H9 (cell line): ENCODE measurements around the gene BRAF. TPM values are rescaled to one million over a fixed set of nuclear protein-coding genes. Genes with fewer than 3 reads are reported as not detected.

Experiments
- DNase-seq: peaks from one replicate; pipeline ENCODE4 v3.0.0-alpha.2; 2017
- H2AFZ ChIP-seq: one replicate; pipeline ENCODE4 v1.6.1; 2013; ENCODE audit warnings: mild to moderate bottlenecking, low read length, control low read depth, moderate library complexity
- H2AK5ac ChIP-seq: 2 replicates; pipeline ENCODE4 v1.6.1; 2013; ENCODE audit warnings: low read length, control low read depth, mixed read lengths; ENCODE audit not compliant: insufficient read length
- H2BK120ac ChIP-seq: one replicate; pipeline ENCODE4 v1.6.1; 2013; ENCODE audit warnings: low read depth, mild to moderate bottlenecking, low read length, control low read depth, inconsistent platforms; ENCODE audit not compliant: poor library complexity, severe bottlenecking
- H2BK12ac ChIP-seq: 2 replicates; pipeline ENCODE4 v1.6.1; 2013; ENCODE audit warnings: low read length, control low read depth, mixed read lengths, low read depth; ENCODE audit not compliant: insufficient read length
- H2BK15ac ChIP-seq: 2 replicates; pipeline ENCODE4 v1.6.1; 2013; ENCODE audit warnings: low read depth, low read length, control low read depth
- H2BK20ac ChIP-seq: one replicate; pipeline ENCODE4 v1.6.1; 2013; ENCODE audit warnings: low read depth, mild to moderate bottlenecking, low read length, control low read depth, inconsistent platforms; ENCODE audit not compliant: poor library complexity, severe bottlenecking
- H2BK5ac ChIP-seq: 2 replicates; pipeline ENCODE4 v1.6.1; 2013; ENCODE audit warnings: low read length, control low read depth, mixed read lengths; ENCODE audit not compliant: insufficient read length
- H3K14ac ChIP-seq: 2 replicates; pipeline ENCODE4 v1.6.1; 2013; ENCODE audit warnings: low read length, control low read depth; ENCODE audit not compliant: insufficient read depth
- H3K18ac ChIP-seq: 2 replicates; pipeline ENCODE4 v1.6.1; 2013; ENCODE audit warnings: low read depth, mild to moderate bottlenecking, mixed read lengths, low read length, control low read depth; ENCODE audit not compliant: insufficient read length
- H3K23ac ChIP-seq: 2 replicates; pipeline ENCODE4 v1.6.1; 2013; ENCODE audit warnings: low read length, control low read depth, mixed read lengths, low read depth; ENCODE audit not compliant: insufficient read length
- H3K23me2 ChIP-seq: 2 replicates; pipeline ENCODE4 v1.6.1; 2013; ENCODE audit warnings: low read depth, mild to moderate bottlenecking, mixed read lengths, low read length, control low read depth; ENCODE audit not compliant: insufficient read length, poor library complexity, severe bottlenecking
- H3K27ac ChIP-seq: 2 replicates; pipeline ENCODE4 v1.5.1; 2013; ENCODE audit warnings: low read length, control low read depth, mixed read lengths, low read depth; ENCODE audit not compliant: insufficient read length
- H3K27me3 ChIP-seq: 2 replicates; pipeline ENCODE4 v1.6.1; 2013; ENCODE audit warnings: low read length, control low read depth, inconsistent platforms; ENCODE audit not compliant: insufficient read depth
- H3K4ac ChIP-seq: 2 replicates; pipeline ENCODE4 v1.6.1; 2013; ENCODE audit warnings: low read depth, mild to moderate bottlenecking, control low read depth, inconsistent platforms, low read length, moderate library complexity
- H3K4me1 ChIP-seq: 2 replicates; pipeline ENCODE4 v1.6.1; 2013; ENCODE audit warnings: low read length, control low read depth, inconsistent platforms; ENCODE audit not compliant: insufficient read depth
- H3K4me2 ChIP-seq: 2 replicates; pipeline ENCODE4 v1.6.1; 2013; ENCODE audit warnings: low read length, control low read depth, mixed read lengths; ENCODE audit not compliant: insufficient read length, insufficient read depth
- H3K56ac ChIP-seq: 2 replicates; pipeline ENCODE4 v1.6.1; 2013; ENCODE audit warnings: low read depth, mild to moderate bottlenecking, mixed read lengths, low read length, control low read depth; ENCODE audit not compliant: insufficient read length
- H3K79me1 ChIP-seq: 2 replicates; pipeline ENCODE4 v1.6.1; 2013; ENCODE audit warnings: low read depth, mild to moderate bottlenecking, moderate library complexity, low read length, control low read depth, inconsistent platforms; ENCODE audit not compliant: insufficient read depth, poor library complexity, severe bottlenecking
- H3K79me2 ChIP-seq: 2 replicates; pipeline ENCODE4 v1.6.1; 2013; ENCODE audit warnings: low read length, control low read depth, inconsistent platforms; ENCODE audit not compliant: insufficient read depth
- H3K9ac ChIP-seq: 2 replicates; pipeline ENCODE4 v1.6.1; 2013; ENCODE audit warnings: low read length, control low read depth, mixed read lengths; ENCODE audit not compliant: insufficient read length; ENCODE audit errors: extremely low read depth
- H3K9me3 ChIP-seq: one replicate; pipeline ENCODE4 v1.6.1; 2013; ENCODE audit warnings: low read depth, low read length, inconsistent platforms; ENCODE audit not compliant: control insufficient read depth
- H3T11ph ChIP-seq: one replicate; pipeline ENCODE4 v1.6.1; 2013; ENCODE audit warnings: mild to moderate bottlenecking, low read length, control low read depth, inconsistent platforms
- H4K20me1 ChIP-seq: one replicate; pipeline ENCODE4 v1.6.1; 2013; ENCODE audit not compliant: control insufficient read depth, insufficient read length, insufficient read depth
- H4K5ac ChIP-seq: 2 replicates; pipeline ENCODE4 v1.6.1; 2013; ENCODE audit warnings: low read depth, mild to moderate bottlenecking, mixed read lengths, low read length, control low read depth; ENCODE audit not compliant: insufficient read length
- H4K8ac ChIP-seq: replicated peaks from 2 replicates; pipeline ENCODE4 v1.6.1; 2013; ENCODE audit warnings: low read length, control low read depth, mixed read lengths, low read depth; ENCODE audit not compliant: insufficient read length
- H4K91ac ChIP-seq: 2 replicates; pipeline ENCODE4 v1.6.1; 2013; ENCODE audit warnings: low read depth, mild to moderate bottlenecking, moderate library complexity, mixed read lengths, low read length, control low read depth; ENCODE audit not compliant: insufficient read length
- H3K27ac Mint-ChIP-seq, 3 experiments: 2 replicates in 2 of 3; 3 replicates in 1 of 3; pipeline ENCODE4 v1.8.0; 2020 to 2021; ENCODE audit warnings: mixed read lengths in 3 of 3, mild to moderate bottlenecking in 1 of 3, moderate library complexity in 1 of 3
- H3K27me3 Mint-ChIP-seq: 2 replicates; pipeline ENCODE4 v1.8.0; 2021; ENCODE audit warnings: low read depth, mild to moderate bottlenecking, moderate library complexity, mixed read lengths
- H3K36me3 Mint-ChIP-seq, 3 experiments: 2 replicates in 2 of 3; 3 replicates in 1 of 3; pipeline ENCODE4 v1.8.0; 2020 to 2021; ENCODE audit warnings: low read depth in 3 of 3, mixed read lengths in 3 of 3; ENCODE audit not compliant: insufficient read depth in 1 of 3
- H3K4me1 Mint-ChIP-seq, 2 experiments: 2 replicates each; pipeline ENCODE4 v1.8.0; 2020; ENCODE audit warnings: mixed read lengths in 2 of 2
- H3K4me3 Mint-ChIP-seq, 2 experiments: 2 replicates in 1 of 2; 3 replicates in 1 of 2; pipeline ENCODE4 v1.8.0; 2020 to 2021; ENCODE audit warnings: mild to moderate bottlenecking in 2 of 2, mixed read lengths in 2 of 2, moderate library complexity in 1 of 2
- H3K9me3 Mint-ChIP-seq, 2 experiments: 2 replicates in 1 of 2; 3 replicates in 1 of 2; pipeline ENCODE4 v1.8.0; 2020; ENCODE audit warnings: mild to moderate bottlenecking in 2 of 2, mixed read lengths in 2 of 2, moderate library complexity in 1 of 2
- CTCF ChIP-seq: fragments of 200-600 bp; sonication (generic); conservative IDR thresholded peaks from 3 replicates; pipeline ENCODE4 v1.8.0; 2021; ENCODE audit warnings: antibody characterized with exemption, mild to moderate bottlenecking
- WGBS: extraction: QIAGEN DNeasy Blood & Tissue Kit; methylation state at CpG from one replicate; pipeline ENCODE4 v1.1.7; 2013; ENCODE audit warnings: missing lambda C conversion rate, low lambda C conversion rate, mixed read lengths; ENCODE audit not compliant: insufficient read length; ENCODE audit errors: extremely low coverage; 5-methylcytosine and 5-hydroxymethylcytosine counted together
- total RNA-seq: library from RNA; stranded (reverse); gene quantifications from 2 replicates; pipeline ENCODE4 v1.2.1, GENCODE V29; 2021

Gene BRAF
- total RNA-seq, 1 experiment from 2014 or later, result 32.9 TPM

- Histone ChIP-seq H3K79me1 (no peaks in the 10 kb centered on the region), H4K8ac (no peak overlapping the region), H3K27me3 (no peaks in the 10 kb centered on the region), H2BK5ac (no peak overlapping the region), H3K27ac (no peak overlapping the region), H2AFZ (no peak overlapping the region), H3K23ac (no peak overlapping the region), H3K79me2 (no peaks in the 10 kb centered on the region), H3K4me1 (no peaks in the 10 kb centered on the region), H3K4ac (no peak overlapping the region), H3K56ac (no peak overlapping the region), H3T11ph (no peak overlapping the region), H3K4me2 (no peak overlapping the region), H3K9me3 (no peaks in the 10 kb centered on the region), H4K91ac (no peak overlapping the region), H2BK12ac (no peak overlapping the region), H3K18ac (no peak overlapping the region), H3K23me2 (no peaks in the 10 kb centered on the region), H2BK120ac (no peak overlapping the region), H2AK5ac (no peak overlapping the region), H4K20me1 (no peaks in the 10 kb centered on the region), H2BK15ac (no peak overlapping the region), H2BK20ac (no peak overlapping the region), H3K14ac (no peak overlapping the region), H3K9ac (no peak overlapping the region), H4K5ac (no peak overlapping the region)
- no peak for TF ChIP-seq CTCF
- WGBS, result no CpG with 5 or more reads among the region's 6 CpGs
- H3K4me1 Mint-ChIP-seq, result peaks cover 0 to 7% of the 10 kb centered on the region in 2 experiments; a peak in 2 of 4 replicates
- no peaks in the 10 kb centered on the region for H3K9me3 Mint-ChIP-seq
- no peak overlapping the region for H3K4me3 Mint-ChIP-seq
- DNase-seq, result no peak
- peaks cover 0 to 10% (median 3%) of the 10 kb centered on the region in 3 experiments; a peak in 3 of 7 replicates for H3K36me3 Mint-ChIP-seq
- H3K27me3 Mint-ChIP-seq, result no peaks in the 10 kb centered on the region; the same call in 1 of the 2 replicates
- peak overlapping the region in 2 of 3 experiments; percentile 39 to 86; a peak in 3 of 7 replicates for H3K27ac Mint-ChIP-seq
These were observed 236.4 kb downstream of the BRAF start for GRCh38 chr7:140688341-140688740.
